ENCODE results near the gene PTPRE. TPM values are rescaled to one million over a fixed set of nuclear protein-coding genes. Genes with fewer than 3 reads are reported as not detected.

The PTPRE gene
- polyA plus RNA-seq, 1 donor from 2014 or later: 4.1 TPM

GRCh38 chr10:127937069-127937468, 30.2 kb downstream of the PTPRE start:
- Histone ChIP-seq H3K9ac (ENCODE audit: low read length) (no peak overlapping the region), H2AFZ (ENCODE audit: low read depth, low read length) (no peak overlapping the region), H4K20me1 (ENCODE audit: insufficient read depth) (no peaks in the 10 kb centered on the region), H3K27me3 (ENCODE audit: insufficient read depth, low read depth, low read length) (no peaks in the 10 kb centered on the region), H3K36me3 (ENCODE audit: insufficient read depth, low read length) (no peaks in the 10 kb centered on the region), H3K4me2 (ENCODE audit: low read length) (no peak overlapping the region), H3K4me3 (ENCODE audit: low read length) (no peak overlapping the region), H3F3A (ENCODE audit: insufficient read depth, low read length, poor library complexity, severe bottlenecking) (no peaks in the 10 kb centered on the region), H3K27ac (ENCODE audit: low read length) (no peak overlapping the region), H3K9me2 (ENCODE audit: insufficient read depth, low read length) (no peaks in the 10 kb centered on the region), H3K79me2 (replicated peaks; ENCODE audit: insufficient read depth, low read length) (no peaks in the 10 kb centered on the region), H3K9me3 (ENCODE audit: low read length) (no peaks in the 10 kb centered on the region)
- no peak for TF ChIP-seq REST (IDR thresholded peaks at IDR 0.05; ENCODE audit: borderline replicate concordance)
- no peak for TF ChIP-seq TAF1 (IDR thresholded peaks at IDR 0.05; ENCODE audit: low read depth)

DNA sequence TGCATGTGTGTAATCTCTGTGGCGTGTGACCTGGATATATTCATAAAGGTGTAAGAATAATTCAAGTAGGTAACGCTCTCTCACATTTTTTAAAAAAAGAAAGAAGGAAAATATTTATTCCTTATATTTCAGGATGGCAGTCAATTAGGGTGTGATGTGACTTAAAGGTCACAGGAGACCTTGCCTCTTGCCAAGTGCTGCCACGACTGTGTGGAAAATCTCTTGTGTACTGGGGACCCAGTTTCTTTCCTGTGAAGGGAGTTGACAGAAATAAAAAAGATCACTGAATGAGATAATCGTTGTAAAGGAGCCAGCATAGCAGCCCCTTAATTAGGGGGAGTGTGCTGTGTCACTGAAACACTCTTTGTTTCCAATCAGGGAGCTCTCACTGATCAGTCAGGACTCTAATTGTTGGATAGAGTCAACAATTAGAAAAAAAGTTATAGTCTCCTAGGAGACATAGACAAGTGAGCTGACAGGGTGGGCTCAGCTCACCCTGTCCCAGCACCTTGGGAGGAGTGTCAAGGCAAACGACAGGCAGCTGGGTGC, 31.1 kb downstream of the PTPRE start:
- Histone ChIP-seq H3K36me3 (ENCODE audit: insufficient read depth, low read length) (no peaks in the 10 kb centered on the region), H2AFZ (ENCODE audit: low read depth, low read length) (no peak overlapping the region), H3K9ac (ENCODE audit: low read length) (no peak overlapping the region), H3K27ac (ENCODE audit: low read length) (no peak overlapping the region), H4K20me1 (ENCODE audit: insufficient read depth) (no peaks in the 10 kb centered on the region), H3F3A (ENCODE audit: insufficient read depth, low read length, poor library complexity, severe bottlenecking) (no peaks in the 10 kb centered on the region), H3K9me2 (ENCODE audit: insufficient read depth, low read length) (no peaks in the 10 kb centered on the region), H3K4me2 (ENCODE audit: low read length) (no peak overlapping the region), H3K4me3 (ENCODE audit: low read length) (no peak overlapping the region), H3K27me3 (ENCODE audit: insufficient read depth, low read depth, low read length) (no peaks in the 10 kb centered on the region), H3K9me3 (ENCODE audit: low read length) (no peaks in the 10 kb centered on the region), H3K79me2 (replicated peaks; ENCODE audit: insufficient read depth, low read length) (no peaks in the 10 kb centered on the region)
- TF ChIP-seq SMC3 (conservative IDR thresholded peaks at IDR 0.05; ENCODE audit: poor library complexity): no peak
- TF ChIP-seq MXI1 (conservative IDR thresholded peaks at IDR 0.05; ENCODE audit: poor library complexity, severe bottlenecking): no peak
- TF ChIP-seq EP300 (conservative IDR thresholded peaks at IDR 0.05; ENCODE audit: poor library complexity, severe bottlenecking): no peak
- TF ChIP-seq RAD21 (conservative IDR thresholded peaks at IDR 0.05): no peak
- no peak for TF ChIP-seq EZH2 (IDR thresholded peaks at IDR 0.05; ENCODE audit: borderline replicate concordance, insufficient read depth, low read length, poor library complexity, severe bottlenecking)
- TF ChIP-seq CTCF (IDR thresholded peaks at IDR 0.05; ENCODE audit: poor library complexity, severe bottlenecking): no peak
- TF ChIP-seq TAF1 (IDR thresholded peaks at IDR 0.05; ENCODE audit: low read depth): no peak
- TF ChIP-seq POLR2AphosphoS5 (IDR thresholded peaks at IDR 0.05): no peak
- TF ChIP-seq REST (IDR thresholded peaks at IDR 0.05; ENCODE audit: borderline replicate concordance): no peak

All from neural cell (in vitro differentiated cells).